ENCODE measurements around the gene CARS2.

- TF ChIP-seq CTCF (IDR thresholded peaks at IDR 0.05) (no peak), POLR2A (IDR thresholded peaks at IDR 0.05; ENCODE audit: low read depth) (no peak)
These were observed 78.0 kb downstream of the CARS2 start for GRCh38 chr13:110627761-110628476.

Measured in esophagus muscularis mucosa (tissue), 3 donors.